GM19324 (cell line): Measurements from ENCODE around the gene SLC2A9.

ENCODE experiments used
- ATAC-seq: cut with Tn5 transposase; IDR thresholded peaks from one replicate; pipeline ENCODE4 v1.9.1; 2021; ENCODE audit warnings: mild to moderate bottlenecking, moderate library complexity; ENCODE audit not compliant: unreplicated experiment, low FRiP score

The SLC2A9 gene

GRCh38 chr4:10022346-10023049 lies 1.2 kb upstream of the SLC2A9 start:
- no peak for ATAC-seq

- ATAC-seq, result no peak
These were observed 341 bp upstream of the SLC2A9 start for GRCh38 chr4:10021653-10022023.

GRCh38 chr4:10020106-10020505 lies 1.2 kb downstream of the SLC2A9 start:
- no peak for ATAC-seq

- ATAC-seq, result no peak
These were observed 1.7 kb downstream of the SLC2A9 start for GRCh38 chr4:10019521-10020051.

GRCh38 chr4:10018818-10019461 lies 2.4 kb downstream of the SLC2A9 start:
- ATAC-seq, result peak; percentile 93

GRCh38 chr4:10017037-10017893 lies 4.0 kb downstream of the SLC2A9 start:
- no peak for ATAC-seq

GRCh38 chr4:10016169-10016568 lies 5.1 kb downstream of the SLC2A9 start:
- no peak for ATAC-seq

GRCh38 chr4:10015140-10015753 lies 6.0 kb downstream of the SLC2A9 start:
- ATAC-seq, result no peak

GRCh38 chr4:10013722-10014121 lies 7.6 kb downstream of the SLC2A9 start:
- peak; percentile 81 for ATAC-seq

GRCh38 chr4:10011885-10012284 lies 9.4 kb downstream of the SLC2A9 start:
- no peak for ATAC-seq

- ATAC-seq, result no peak
These were observed 10.0 kb downstream of the SLC2A9 start for GRCh38 chr4:10011277-10011676.

- ATAC-seq, result no peak
These were observed 11.3 kb downstream of the SLC2A9 start for GRCh38 chr4:10009861-10010500.

GRCh38 chr4:10008609-10009005 lies 12.7 kb downstream of the SLC2A9 start:
- ATAC-seq, result no peak

GRCh38 chr4:10007793-10008608 lies 13.3 kb downstream of the SLC2A9 start:
- ATAC-seq, result peak; percentile 37

- peak; percentile 33 for ATAC-seq
These were observed 13.9 kb downstream of the SLC2A9 start for GRCh38 chr4:10007436-10007740.

GRCh38 chr4:10006601-10007435 lies 14.5 kb downstream of the SLC2A9 start:
- no peak for ATAC-seq

GRCh38 chr4:10006231-10006600 lies 15.1 kb downstream of the SLC2A9 start:
- peak; percentile 36 for ATAC-seq

- ATAC-seq, result no peak
These were observed 15.7 kb downstream of the SLC2A9 start for GRCh38 chr4:10005632-10006031.

- peak; percentile 36 for ATAC-seq
These were observed 17.6 kb downstream of the SLC2A9 start for GRCh38 chr4:10003666-10004065.
